BE2C (cell line): ENCODE data around the gene DAB2IP.
"Not testable (repeated sequence)": the region's sequence is repeated elsewhere in the genome, so short reads cannot be mapped to it uniquely, and the experiment has no call there.

Experiments used
- DNase-seq: peaks from one replicate; pipeline ENCODE4 v3.0.0-alpha.2; 2020
- H3K27me3 ChIP-seq: fragments of 250-450 bp; sonication (Bioruptor Pico); 2 replicates; pipeline ENCODE4 v1.5.1; 2020; ENCODE audit warnings: mild to moderate bottlenecking
- H3K36me3 ChIP-seq: fragments of 250-450 bp; sonication (Bioruptor Pico); 2 replicates; pipeline ENCODE4 v1.5.1; 2020; ENCODE audit warnings: mild to moderate bottlenecking
- H3K4me1 ChIP-seq: fragments of 250-450 bp; sonication (Bioruptor Pico); 2 replicates; pipeline ENCODE4 v1.5.1; 2020
- H3K4me3 ChIP-seq: 2 replicates; pipeline ENCODE4 v1.5.1; 2011; ENCODE audit warnings: low read depth, low read length
- H3K9me3 ChIP-seq: fragments of 250-450 bp; sonication (Bioruptor Pico); 2 replicates; pipeline ENCODE4 v1.5.1; 2020
- CTCF ChIP-seq: IDR thresholded peaks from 2 replicates; pipeline ENCODE4 v1.5.1; 2012; ENCODE audit warnings: mild to moderate bottlenecking, low read depth, low read length

Gene DAB2IP

GRCh38 chr9:121640076-121640475, 11.4 kb upstream of the DAB2IP start:
- Histone ChIP-seq H3K36me3 (no peaks in the 10 kb centered on the region), H3K4me1 (no peaks in the 10 kb centered on the region), H3K9me3 (no peaks in the 10 kb centered on the region), H3K27me3 (no peaks in the 10 kb centered on the region), H3K4me3 (no peak overlapping the region)
- TF ChIP-seq CTCF: peak; percentile 82
- peak; percentile 86 for DNase-seq

- no peaks in the 10 kb centered on the region for H3K9me3 ChIP-seq
- DNase-seq: no peak
- H3K36me3 ChIP-seq: no peaks in the 10 kb centered on the region
- TF ChIP-seq CTCF: no peak
- H3K27me3 ChIP-seq: no peaks in the 10 kb centered on the region
- H3K4me3 ChIP-seq: no peak overlapping the region
- no peaks in the 10 kb centered on the region; the same call in 1 of the 2 replicates for H3K4me1 ChIP-seq
Measured at GRCh38 chr9:121640491-121641223, 10.8 kb upstream of the DAB2IP start.

GRCh38 chr9:121641224-121641611, 10.2 kb upstream of the DAB2IP start:
- H3K27me3 ChIP-seq: no peaks in the 10 kb centered on the region
- H3K9me3 ChIP-seq: no peaks in the 10 kb centered on the region
- H3K4me1 ChIP-seq: peaks cover 5% of the 10 kb centered on the region
- no peaks in the 10 kb centered on the region for H3K36me3 ChIP-seq
- H3K4me3 ChIP-seq: no peak overlapping the region
- no peak for TF ChIP-seq CTCF
- no peak for DNase-seq

GRCh38 chr9:121642758-121643157, 8.7 kb upstream of the DAB2IP start:
- no peak for TF ChIP-seq CTCF
- no peak for DNase-seq
- H3K36me3 ChIP-seq: no peaks in the 10 kb centered on the region
- H3K27me3 ChIP-seq: no peaks in the 10 kb centered on the region
- H3K9me3 ChIP-seq: no peaks in the 10 kb centered on the region
- H3K4me1 ChIP-seq: peaks cover 5% of the 10 kb centered on the region
- no peak overlapping the region for H3K4me3 ChIP-seq

GRCh38 chr9:121643473-121643872, 8.0 kb upstream of the DAB2IP start:
- H3K36me3 ChIP-seq: no peaks in the 10 kb centered on the region
- no peak for TF ChIP-seq CTCF
- H3K9me3 ChIP-seq: no peaks in the 10 kb centered on the region
- DNase-seq: no peak
- no peak overlapping the region for H3K4me3 ChIP-seq
- peaks cover 5% of the 10 kb centered on the region for H3K4me1 ChIP-seq
- H3K27me3 ChIP-seq: no peaks in the 10 kb centered on the region

GRCh38 chr9:121644040-121644439, 7.4 kb upstream of the DAB2IP start:
- H3K36me3 ChIP-seq, H3K27me3 ChIP-seq, H3K4me1 ChIP-seq, H3K4me3 ChIP-seq, H3K9me3 ChIP-seq, DNase-seq: not testable (repeated sequence)
